Measurements from ENCODE around the gene ITIH6.

GRCh38 chrX:54824195-54824594, 26.1 kb upstream of the ITIH6 start:
- TF ChIP-seq CTCF (IDR thresholded peaks at IDR 0.05; ENCODE audit: low read depth, low read length, poor library complexity, severe bottlenecking) (no peak), EZH2phosphoT487 (IDR thresholded peaks at IDR 0.05; ENCODE audit: borderline replicate concordance, low read length) (no peak)

All from DOHH2 (cell line).